ENCODE results near the gene LDLRAD3.
A peak's percentile ranks its signal among the peaks of the same experiment; 100 is the strongest.

LDLRAD3 gene

GRCh38 chr11:36105743-36106581 is 162.1 kb downstream of the LDLRAD3 start:
- DNase-seq (no peak), ATAC-seq (no peak)

GRCh38 chr11:36107547-36107946 is 163.7 kb downstream of the LDLRAD3 start:
- DNase-seq (no peak), ATAC-seq (no peak)

- ATAC-seq (no peak), DNase-seq (no peak)
Observed at GRCh38 chr11:36108881-36109589, 165.2 kb downstream of the LDLRAD3 start.

- DNase-seq = no peak
- ATAC-seq = no peak
Observed at GRCh38 chr11:36109590-36109849, 165.7 kb downstream of the LDLRAD3 start.

- ATAC-seq (no peak), DNase-seq (no peak)
Observed at GRCh38 chr11:36109850-36110606, 166.2 kb downstream of the LDLRAD3 start.

GRCh38 chr11:36110668-36111410 is 167.0 kb downstream of the LDLRAD3 start:
- ATAC-seq (no peak), DNase-seq (no peak)

- ATAC-seq = no peak
Observed at GRCh38 chr11:36114095-36114494, 170.2 kb downstream of the LDLRAD3 start.

GRCh38 chr11:36115378-36115801 is 171.5 kb downstream of the LDLRAD3 start:
- DNase-seq (no peak), ATAC-seq (no peak)

More at GRCh38 chr11:36114095-36114494, 170.2 kb downstream of the LDLRAD3 start:
- no peak for DNase-seq

GRCh38 chr11:36116161-36116560 is 172.3 kb downstream of the LDLRAD3 start:
- ATAC-seq (no peak), DNase-seq (no peak)

GRCh38 chr11:36118084-36118483 is 174.2 kb downstream of the LDLRAD3 start:
- ATAC-seq (no peak), DNase-seq (no peak)

GRCh38 chr11:36119300-36119699 is 175.4 kb downstream of the LDLRAD3 start:
- ATAC-seq (no peak), DNase-seq (no peak)

- ATAC-seq (no peak), DNase-seq (no peak)
Observed at GRCh38 chr11:36121054-36121453, 177.2 kb downstream of the LDLRAD3 start.

- ATAC-seq (no peak), DNase-seq (no peak)
Observed at GRCh38 chr11:36122671-36123070, 178.8 kb downstream of the LDLRAD3 start.

GRCh38 chr11:36123336-36124101 is 179.7 kb downstream of the LDLRAD3 start:
- no peak for DNase-seq
- ATAC-seq = no peak

- ATAC-seq (no peak), DNase-seq (no peak)
Observed at GRCh38 chr11:36126678-36127077, 182.8 kb downstream of the LDLRAD3 start.

GRCh38 chr11:36127550-36127949 is 183.7 kb downstream of the LDLRAD3 start:
- ATAC-seq (no peak), DNase-seq (no peak)

GRCh38 chr11:36129955-36130354 is 186.1 kb downstream of the LDLRAD3 start:
- ATAC-seq = no peak
- DNase-seq = no peak

- no peak for DNase-seq
- ATAC-seq = no peak
Observed at GRCh38 chr11:36130401-36130800, 186.5 kb downstream of the LDLRAD3 start.

- peak; percentile 17 for DNase-seq
- ATAC-seq = no peak
Observed at GRCh38 chr11:36131721-36132397, 188.0 kb downstream of the LDLRAD3 start.

GRCh38 chr11:36132940-36133339 is 189.1 kb downstream of the LDLRAD3 start:
- DNase-seq (no peak), ATAC-seq (no peak)

- DNase-seq = no peak
- no peak for ATAC-seq
Observed at GRCh38 chr11:36135076-36135475, 191.2 kb downstream of the LDLRAD3 start.
